Erythroblast (primary cell): ENCODE results near the gene CAPN10.

ENCODE experiments used
- GATA1 ChIP-seq: IDR thresholded peaks from 2 replicates; pipeline ENCODE4 v1.6.1; 2011; ENCODE audit warnings: low read depth, mild to moderate bottlenecking, control low read depth, low read length, moderate library complexity
- POLR2A ChIP-seq: IDR thresholded peaks from 2 replicates; pipeline ENCODE4 v1.6.1; 2011; ENCODE audit warnings: mild to moderate bottlenecking, low read length

GRCh38 chr2:240639566-240639965, 53.0 kb downstream of the CAPN10 start:
- TF ChIP-seq POLR2A: no peak
- no peak for TF ChIP-seq GATA1
